WTC11 (cell line): Measurements from ENCODE around the gene NFATC2.

ENCODE experiments used
- CTCF ChIP-seq: fragments of 200-600 bp; IDR thresholded peaks from 2 replicates; pipeline ENCODE4 v1.8.0; 2022; ENCODE audit warnings: antibody characterized with exemption
- ETV6 ChIP-seq: sonication (generic); formaldehyde crosslinking; IDR thresholded peaks from 2 replicates; pipeline ENCODE4 v1.8.1; 2022; ENCODE audit warnings: mild to moderate bottlenecking, missing genetic modification reagents
- NR2C2 ChIP-seq: sonication (generic); formaldehyde crosslinking; IDR thresholded peaks from 2 replicates; pipeline ENCODE4 v1.8.0; 2022; ENCODE audit warnings: mild to moderate bottlenecking, missing genetic modification reagents
- NR3C1 ChIP-seq: sonication (generic); formaldehyde crosslinking; conservative IDR thresholded peaks from 2 replicates; pipeline ENCODE4 v1.8.1; 2023; ENCODE audit warnings: low read depth, mild to moderate bottlenecking, missing genetic modification reagents
- RELA ChIP-seq: sonication (generic); formaldehyde crosslinking; IDR thresholded peaks from 2 replicates; pipeline ENCODE4 v1.8.1; 2022; ENCODE audit warnings: missing genetic modification reagents, mild to moderate bottlenecking, borderline replicate concordance
- TEAD1 ChIP-seq: sonication (generic); formaldehyde crosslinking; IDR thresholded peaks from 2 replicates; pipeline ENCODE4 v1.8.0; 2022; ENCODE audit warnings: mild to moderate bottlenecking, missing genetic modification reagents

DNA sequence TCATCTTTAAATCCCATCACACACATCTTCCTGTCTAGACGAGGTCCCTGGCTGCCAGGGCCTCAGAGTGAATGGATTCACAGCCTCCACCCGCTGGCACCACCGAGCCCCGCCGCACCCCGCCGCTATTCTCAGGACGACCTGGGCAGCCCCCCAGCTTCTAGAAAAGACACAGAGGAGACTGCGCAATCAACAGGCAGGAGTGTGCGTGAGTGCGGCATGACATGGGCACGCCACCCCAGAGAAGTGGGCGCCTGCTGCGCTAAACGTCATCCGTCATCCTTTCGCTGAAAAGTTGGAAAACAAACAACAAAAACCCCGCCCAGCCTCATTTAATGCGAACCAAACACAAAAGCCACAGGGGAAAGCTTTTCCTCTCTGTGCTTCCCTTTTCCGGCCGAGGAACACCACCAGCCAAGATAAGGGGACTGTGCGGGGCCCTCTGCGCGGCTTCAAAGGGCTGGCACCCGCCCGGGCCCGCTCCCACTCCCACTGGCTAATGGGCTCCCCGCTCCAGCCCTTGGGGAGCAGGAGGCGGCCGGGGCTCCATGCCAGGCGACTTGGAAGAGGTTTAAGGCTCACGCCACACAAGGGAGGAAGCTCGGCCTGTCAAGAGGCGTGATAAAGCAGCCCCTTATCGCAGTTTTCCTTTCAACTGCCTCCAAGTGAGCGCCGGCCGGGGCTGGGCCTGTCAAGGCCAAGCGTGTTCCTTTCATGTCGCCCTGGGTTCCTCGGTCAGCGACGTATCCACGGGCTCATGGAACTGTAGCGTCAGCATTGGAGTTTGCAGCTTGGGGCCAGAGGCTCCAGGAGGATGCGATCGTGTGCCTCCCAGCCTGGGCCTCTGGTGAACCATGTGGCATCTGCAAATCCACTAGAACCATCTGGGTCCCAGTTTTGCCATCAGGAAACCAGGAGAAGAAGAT is 50.1 kb downstream of the NFATC2 start:
- TF ChIP-seq ETV6 (no peak), CTCF (no peak), RELA (CRISPR knock-in tag) (no peak), NR2C2 (CRISPR knock-in tag) (no peak), NR3C1 (CRISPR knock-in tag) (no peak), TEAD1 (CRISPR knock-in tag) (no peak)
